Ovary (tissue), 3 donors: ENCODE data around the gene MED27.

Source experiments
- EP300 ChIP-seq: sonication (generic); formaldehyde crosslinking; IDR thresholded peaks from one replicate; pipeline ENCODE4 v1.6.1; 2017; ENCODE audit warnings: antibody characterized with exemption
- POLR2A ChIP-seq: fragments of 450-650 bp; IDR thresholded peaks from one replicate; pipeline ENCODE4 v1.6.1; 2017; ENCODE audit warnings: antibody characterized with exemption, mild to moderate bottlenecking, moderate library complexity
- TF ChIP-seq, protein P1 (sequence below), 3 donors: fragments of 450-650 bp in 2 of 3; fragments of 200-600 bp in 1 of 3; IDR thresholded peaks; one replicate each; pipeline versions ENCODE4 v1.5.1 to v1.8.0; 2016 to 2022; ENCODE audit warnings: antibody characterized with exemption in 3 of 3, mild to moderate bottlenecking in 1 of 3
- donor health status: DM: no; HTN: no; CAD: no.

DNA sequence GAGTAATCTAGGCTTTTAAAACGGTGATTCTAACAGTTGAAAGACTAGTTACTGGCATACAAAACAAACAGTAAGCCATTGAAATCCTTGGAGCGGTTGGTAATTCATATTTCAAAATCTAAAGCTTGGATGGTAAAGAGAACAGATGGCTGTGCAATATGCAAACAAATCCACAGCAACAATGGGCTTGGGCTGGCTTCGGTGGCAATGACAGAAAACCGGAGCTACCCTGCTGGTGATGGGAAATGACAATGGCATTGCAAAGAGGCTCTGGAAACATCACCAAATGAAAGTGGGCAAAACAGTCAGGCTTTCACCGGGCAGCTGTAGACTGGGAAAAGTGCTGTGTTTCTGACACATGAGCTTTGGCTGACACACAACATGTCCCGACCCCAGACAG lies 42.2 kb downstream of the MED27 start:
- TF ChIP-seq, protein P1, sequence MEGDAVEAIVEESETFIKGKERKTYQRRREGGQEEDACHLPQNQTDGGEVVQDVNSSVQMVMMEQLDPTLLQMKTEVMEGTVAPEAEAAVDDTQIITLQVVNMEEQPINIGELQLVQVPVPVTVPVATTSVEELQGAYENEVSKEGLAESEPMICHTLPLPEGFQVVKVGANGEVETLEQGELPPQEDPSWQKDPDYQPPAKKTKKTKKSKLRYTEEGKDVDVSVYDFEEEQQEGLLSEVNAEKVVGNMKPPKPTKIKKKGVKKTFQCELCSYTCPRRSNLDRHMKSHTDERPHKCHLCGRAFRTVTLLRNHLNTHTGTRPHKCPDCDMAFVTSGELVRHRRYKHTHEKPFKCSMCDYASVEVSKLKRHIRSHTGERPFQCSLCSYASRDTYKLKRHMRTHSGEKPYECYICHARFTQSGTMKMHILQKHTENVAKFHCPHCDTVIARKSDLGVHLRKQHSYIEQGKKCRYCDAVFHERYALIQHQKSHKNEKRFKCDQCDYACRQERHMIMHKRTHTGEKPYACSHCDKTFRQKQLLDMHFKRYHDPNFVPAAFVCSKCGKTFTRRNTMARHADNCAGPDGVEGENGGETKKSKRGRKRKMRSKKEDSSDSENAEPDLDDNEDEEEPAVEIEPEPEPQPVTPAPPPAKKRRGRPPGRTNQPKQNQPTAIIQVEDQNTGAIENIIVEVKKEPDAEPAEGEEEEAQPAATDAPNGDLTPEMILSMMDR (IDR thresholded peaks at IDR 0.05) = no peak
- TF ChIP-seq EP300 (no peak), POLR2A (no peak)
